ENCODE results near the gene CA7. TPM values are rescaled to one million over a fixed set of nuclear protein-coding genes. Genes with fewer than 3 reads are reported as not detected.

CA7 gene
- total RNA-seq, 1 donor from 2014 or later, result not detected

GRCh38 chr16:66888647-66889615 is 44.7 kb downstream of the CA7 start:
- H3K4me3 ChIP-seq, result no peak overlapping the region
- peaks cover 15 to 16% of the 10 kb centered on the region in 2 donors for H3K36me3 ChIP-seq
- intact Hi-C loops (cut with DNase I), result no loop called here
- H3K27me3 ChIP-seq, result no peaks in the 10 kb centered on the region
- no peak overlapping the region for H3K27ac ChIP-seq
- no peak for DNase-seq (ENCODE audit: low spot score in 2 of 2)
- H3K4me1 ChIP-seq, result no peaks in the 10 kb centered on the region
- H3K9me3 ChIP-seq, result no peaks in the 10 kb centered on the region
- TF ChIP-seq CTCF (IDR thresholded peaks at IDR 0.05), result no peak

GRCh38 chr16:66889622-66890021 is 45.4 kb downstream of the CA7 start:
- intact Hi-C loops (cut with DNase I), result no loop called here
- no peak for DNase-seq (ENCODE audit: low spot score in 2 of 2)
- Histone ChIP-seq H3K27me3 (no peaks in the 10 kb centered on the region), H3K4me1 (no peaks in the 10 kb centered on the region), H3K9me3 (no peaks in the 10 kb centered on the region), H3K27ac (no peak overlapping the region), H3K36me3 (peaks cover 9 to 12% of the 10 kb centered on the region in 2 donors), H3K4me3 (no peak overlapping the region)
- no peak for TF ChIP-seq CTCF (IDR thresholded peaks at IDR 0.05)

GRCh38 chr16:66890799-66891198 is 46.6 kb downstream of the CA7 start:
- intact Hi-C loops (cut with DNase I), result no loop called here
- no peak for DNase-seq (ENCODE audit: low spot score in 2 of 2)

GRCh38 chr16:66891360-66891759 is 47.1 kb downstream of the CA7 start:
- TF ChIP-seq CTCF (IDR thresholded peaks at IDR 0.05), result no peak
- Histone ChIP-seq H3K27me3 (no peaks in the 10 kb centered on the region), H3K4me3 (no peak overlapping the region), H3K36me3 (no peaks in the 10 kb centered on the region), H3K27ac (no peak overlapping the region), H3K4me1 (peaks cover 0 to 11% of the 10 kb centered on the region in 2 donors), H3K9me3 (no peaks in the 10 kb centered on the region)
- no peak for DNase-seq (ENCODE audit: low spot score in 2 of 2)
- intact Hi-C loops (cut with DNase I), result no loop called here

More at GRCh38 chr16:66890799-66891198, 46.6 kb downstream of the CA7 start:
- peaks cover 0 to under 1% of the 10 kb centered on the region in 2 donors for H3K36me3 ChIP-seq
- no peaks in the 10 kb centered on the region for H3K9me3 ChIP-seq
- TF ChIP-seq CTCF (IDR thresholded peaks at IDR 0.05), result no peak
- H3K4me3 ChIP-seq, result no peak overlapping the region
- H3K4me1 ChIP-seq, result peaks cover 0 to 6% of the 10 kb centered on the region in 2 donors
- H3K27me3 ChIP-seq, result no peaks in the 10 kb centered on the region
- H3K27ac ChIP-seq, result no peak overlapping the region

GRCh38 chr16:66891797-66892196 is 47.6 kb downstream of the CA7 start:
- no peak overlapping the region for H3K27ac ChIP-seq
- DNase-seq (ENCODE audit: low spot score in 2 of 2), result no peak
- H3K36me3 ChIP-seq, result no peaks in the 10 kb centered on the region
- no peak for TF ChIP-seq CTCF (IDR thresholded peaks at IDR 0.05)
- H3K4me3 ChIP-seq, result no peak overlapping the region
- no peaks in the 10 kb centered on the region for H3K27me3 ChIP-seq
- H3K4me1 ChIP-seq, result peaks cover 0 to 15% of the 10 kb centered on the region in 2 donors
- intact Hi-C loops (cut with DNase I), result no loop called here
- no peaks in the 10 kb centered on the region for H3K9me3 ChIP-seq

Data from ascending aorta (tissue), 2 donors.